SK-N-SH treated with all-trans-retinoic acid at 6 μM for 48 hours (cell line): ENCODE measurements around the gene ITGB3.
A peak's percentile ranks its signal among the peaks of the same experiment; 100 is the strongest.

ENCODE experiments used
- ATAC-seq: fragments of 200-7000 bp; cut with Tn5 transposase; 3 replicates; pipeline ENCODE4 v1.9.1; 2020; ENCODE audit warnings: mild to moderate bottlenecking, moderate library complexity
- ARNTL ChIP-seq: fragments of 450-650 bp; formaldehyde crosslinking; IDR thresholded peaks from 2 replicates; pipeline ENCODE4 v1.5.0; 2020; ENCODE audit warnings: low read depth, mild to moderate bottlenecking, moderate library complexity, borderline replicate concordance
- CSDC2 ChIP-seq: fragments of 250-450 bp; sonication (Bioruptor Pico); IDR thresholded peaks from 2 replicates; pipeline ENCODE4 v1.5.0; 2020; ENCODE audit warnings: mild to moderate bottlenecking, moderate library complexity
- ESRRG ChIP-seq: fragments of 250-450 bp; sonication (Bioruptor Pico); IDR thresholded peaks from 2 replicates; pipeline ENCODE4 v1.6.1; 2021; ENCODE audit warnings: mild to moderate bottlenecking
- GLIS3 ChIP-seq: fragments of 250-450 bp; sonication (Bioruptor Pico); IDR thresholded peaks from 2 replicates; pipeline ENCODE4 v1.5.0; 2020; ENCODE audit warnings: mild to moderate bottlenecking, moderate library complexity
- ISL1 ChIP-seq: fragments of 250-450 bp; sonication (Bioruptor Pico); IDR thresholded peaks from 2 replicates; pipeline ENCODE4 v2.1.2; 2022; ENCODE audit warnings: mild to moderate bottlenecking, moderate library complexity
- OSR1 ChIP-seq: fragments of 250-450 bp; sonication (Bioruptor Pico); IDR thresholded peaks from 2 replicates; pipeline ENCODE4 v1.8.0; 2022; ENCODE audit warnings: moderate library complexity, mild to moderate bottlenecking, inconsistent platforms
- PPARA ChIP-seq: fragments of 250-450 bp; sonication (Bioruptor Pico); IDR thresholded peaks from 2 replicates; pipeline ENCODE4 v1.5.0; 2020; ENCODE audit warnings: mild to moderate bottlenecking, borderline replicate concordance
- RARB ChIP-seq: fragments of 250-450 bp; sonication (Bioruptor Pico); IDR thresholded peaks from 2 replicates; pipeline ENCODE4 v1.8.0; 2021; ENCODE audit warnings: mild to moderate bottlenecking, moderate library complexity
- SNAI2 ChIP-seq: fragments of 250-450 bp; sonication (Bioruptor Pico); IDR thresholded peaks from 2 replicates; pipeline ENCODE4 v1.5.0; 2020; ENCODE audit warnings: mild to moderate bottlenecking, moderate library complexity
- TCF4 ChIP-seq: fragments of 250-450 bp; sonication (Bioruptor Pico); IDR thresholded peaks from 2 replicates; pipeline ENCODE4 v1.8.0; 2021; ENCODE audit warnings: mild to moderate bottlenecking, moderate library complexity, borderline replicate concordance
- TOX ChIP-seq: fragments of 250-450 bp; sonication (Bioruptor Pico); IDR thresholded peaks from 2 replicates; pipeline ENCODE4 v1.8.0; 2021; ENCODE audit warnings: mild to moderate bottlenecking, moderate library complexity, borderline replicate concordance
- ZC3H10 ChIP-seq: fragments of 250-450 bp; sonication (Bioruptor Pico); IDR thresholded peaks from 2 replicates; pipeline ENCODE4 v1.5.1; 2021; ENCODE audit warnings: mild to moderate bottlenecking, moderate library complexity
- ZFP3 ChIP-seq: fragments of 250-450 bp; sonication (Bioruptor Pico); IDR thresholded peaks from 2 replicates; pipeline ENCODE4 v1.5.0; 2020; ENCODE audit warnings: mild to moderate bottlenecking, moderate library complexity
- ZFP30 ChIP-seq: fragments of 450-650 bp; formaldehyde crosslinking; IDR thresholded peaks from 2 replicates; pipeline ENCODE4 v1.5.0; 2022; ENCODE audit warnings: mild to moderate bottlenecking, moderate library complexity
- ZNF70 ChIP-seq: fragments of 450-650 bp; formaldehyde crosslinking; IDR thresholded peaks from 2 replicates; pipeline ENCODE4 v1.5.0; 2020; ENCODE audit warnings: mild to moderate bottlenecking, moderate library complexity
- ZNF8 ChIP-seq: fragments of 450-650 bp; formaldehyde crosslinking; IDR thresholded peaks from 2 replicates; pipeline ENCODE4 v1.5.0; 2020; ENCODE audit warnings: mild to moderate bottlenecking, moderate library complexity
- TF ChIP-seq, protein P1 (sequence below): fragments of 250-450 bp; sonication (Bioruptor Pico); IDR thresholded peaks from 2 replicates; pipeline ENCODE4 v1.5.1; 2021; ENCODE audit warnings: mild to moderate bottlenecking, moderate library complexity
- TF ChIP-seq, protein P2 (sequence below): fragments of 250-450 bp; sonication (Bioruptor Pico); IDR thresholded peaks from 2 replicates; pipeline ENCODE4 v1.8.0; 2020; ENCODE audit warnings: mild to moderate bottlenecking, moderate library complexity, borderline replicate concordance
- TF ChIP-seq, protein P3 (sequence below): fragments of 250-450 bp; sonication (Bioruptor Pico); IDR thresholded peaks from 2 replicates; pipeline ENCODE4 v1.5.1; 2020; ENCODE audit warnings: low read depth, mild to moderate bottlenecking, moderate library complexity
- TF ChIP-seq, protein P4 (sequence below): fragments of 250-450 bp; sonication (Bioruptor Pico); IDR thresholded peaks from 2 replicates; pipeline ENCODE4 v1.5.0; 2020; ENCODE audit warnings: mild to moderate bottlenecking, moderate library complexity

ITGB3 gene

DNA sequence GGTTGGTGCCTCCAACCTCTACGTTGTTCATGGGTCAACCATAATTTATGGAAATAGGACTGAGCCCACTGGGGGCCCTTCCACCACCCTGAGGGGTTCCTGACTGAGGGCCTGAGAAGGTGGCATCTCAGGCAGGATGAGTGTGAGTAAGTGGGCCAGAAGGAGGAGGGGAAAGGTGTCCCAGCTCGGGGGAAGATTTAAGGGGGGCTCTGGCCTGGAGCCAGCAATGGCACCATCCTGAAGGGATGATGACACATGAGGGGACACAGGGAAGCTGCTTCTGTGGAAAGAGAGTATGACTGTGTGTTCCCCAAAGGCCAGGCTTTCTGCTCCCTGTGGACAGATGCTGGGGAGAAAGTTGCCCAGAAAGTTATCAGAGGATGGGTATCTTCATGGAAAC is 25.8 kb upstream of the ITGB3 start:
- no peak for ATAC-seq
- TF ChIP-seq RARB (CRISPR knock-in tag): no peak
- no peak for TF ChIP-seq ESRRG (CRISPR knock-in tag)
- no peak for TF ChIP-seq TCF4 (CRISPR knock-in tag)
- TF ChIP-seq, protein P1, sequence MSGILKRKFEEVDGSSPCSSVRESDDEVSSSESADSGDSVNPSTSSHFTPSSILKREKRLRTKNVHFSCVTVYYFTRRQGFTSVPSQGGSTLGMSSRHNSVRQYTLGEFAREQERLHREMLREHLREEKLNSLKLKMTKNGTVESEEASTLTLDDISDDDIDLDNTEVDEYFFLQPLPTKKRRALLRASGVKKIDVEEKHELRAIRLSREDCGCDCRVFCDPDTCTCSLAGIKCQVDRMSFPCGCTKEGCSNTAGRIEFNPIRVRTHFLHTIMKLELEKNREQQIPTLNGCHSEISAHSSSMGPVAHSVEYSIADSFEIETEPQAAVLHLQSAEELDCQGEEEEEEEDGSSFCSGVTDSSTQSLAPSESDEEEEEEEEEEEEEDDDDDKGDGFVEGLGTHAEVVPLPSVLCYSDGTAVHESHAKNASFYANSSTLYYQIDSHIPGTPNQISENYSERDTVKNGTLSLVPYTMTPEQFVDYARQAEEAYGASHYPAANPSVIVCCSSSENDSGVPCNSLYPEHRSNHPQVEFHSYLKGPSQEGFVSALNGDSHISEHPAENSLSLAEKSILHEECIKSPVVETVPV: no peak
- TF ChIP-seq, all 23 proteins: peak for 0

DNA sequence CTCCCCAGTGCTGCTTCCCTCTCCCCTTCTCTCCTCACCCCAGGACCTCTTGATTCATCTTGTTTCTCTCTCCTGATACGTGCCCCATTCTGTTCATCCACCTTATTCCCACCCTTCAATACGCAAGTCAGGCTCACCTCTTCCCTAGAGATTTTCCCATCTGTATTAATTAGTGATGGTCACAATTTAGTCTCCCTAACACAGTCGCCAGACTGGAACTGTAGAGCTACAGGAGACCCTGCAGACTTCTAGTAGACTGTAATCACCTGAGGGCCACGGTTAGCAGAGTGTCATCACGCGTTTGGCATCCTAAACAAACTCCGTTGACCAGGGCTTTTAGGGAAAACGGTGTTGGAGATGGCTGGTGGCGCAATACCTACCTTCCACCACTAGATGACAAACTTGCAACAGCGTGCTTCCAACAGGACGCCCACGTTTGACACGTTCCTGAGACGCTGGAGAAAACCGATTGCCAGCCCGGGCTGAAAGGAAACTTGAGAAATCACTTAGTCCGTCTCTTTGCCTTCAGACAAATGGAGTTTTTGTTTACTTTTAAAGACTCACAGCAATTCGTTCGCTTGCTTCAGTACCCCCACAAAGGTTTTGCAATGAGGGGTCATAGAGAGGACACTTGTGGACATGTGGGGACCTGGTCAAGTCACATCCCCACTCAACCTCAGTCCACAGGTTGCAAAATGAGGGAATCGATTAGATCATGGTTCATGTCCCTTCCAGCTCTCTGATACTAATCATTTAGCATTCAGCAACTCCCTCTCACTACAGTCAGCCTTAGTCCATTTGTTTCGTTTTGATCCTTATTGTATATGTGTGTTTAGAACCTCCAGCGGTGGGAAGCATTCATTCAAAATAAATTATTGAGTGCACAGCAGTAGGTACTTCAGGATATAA is 23.8 kb upstream of the ITGB3 start:
- peak; percentile 92 for ATAC-seq
- TF ChIP-seq CSDC2 (CRISPR knock-in tag): peak; percentile 58; the same call in 1 of the 2 replicates
- TF ChIP-seq ISL1 (CRISPR knock-in tag): 0 out of 2 replicates have a peak, but pooled peaks have one; percentile 12
- TF ChIP-seq TOX (CRISPR knock-in tag): no peak

DNA sequence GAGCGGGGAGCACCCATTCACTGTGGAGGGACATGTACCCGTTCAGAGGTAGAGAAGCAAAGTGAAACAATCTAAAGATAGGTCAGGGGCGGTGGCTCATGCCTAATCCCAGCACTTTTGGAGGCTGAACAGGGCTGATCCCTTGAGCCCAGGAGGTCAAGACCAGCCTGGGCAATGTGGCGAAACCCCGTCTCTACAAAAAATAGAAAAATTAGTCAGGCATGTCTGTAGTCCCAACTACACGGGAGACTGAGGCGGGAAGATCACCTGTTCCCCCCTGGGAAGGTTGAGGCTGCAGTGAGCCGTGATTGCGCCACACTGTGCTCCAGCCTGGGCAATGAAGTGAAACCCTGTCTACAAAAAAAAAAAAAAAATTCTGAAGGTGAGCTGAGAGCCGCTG is 22.8 kb upstream of the ITGB3 start:
- ATAC-seq: no peak
- TF ChIP-seq SNAI2 (CRISPR knock-in tag): no peak
- no peak for TF ChIP-seq PPARA (CRISPR knock-in tag)
- TF ChIP-seq, protein P2, sequence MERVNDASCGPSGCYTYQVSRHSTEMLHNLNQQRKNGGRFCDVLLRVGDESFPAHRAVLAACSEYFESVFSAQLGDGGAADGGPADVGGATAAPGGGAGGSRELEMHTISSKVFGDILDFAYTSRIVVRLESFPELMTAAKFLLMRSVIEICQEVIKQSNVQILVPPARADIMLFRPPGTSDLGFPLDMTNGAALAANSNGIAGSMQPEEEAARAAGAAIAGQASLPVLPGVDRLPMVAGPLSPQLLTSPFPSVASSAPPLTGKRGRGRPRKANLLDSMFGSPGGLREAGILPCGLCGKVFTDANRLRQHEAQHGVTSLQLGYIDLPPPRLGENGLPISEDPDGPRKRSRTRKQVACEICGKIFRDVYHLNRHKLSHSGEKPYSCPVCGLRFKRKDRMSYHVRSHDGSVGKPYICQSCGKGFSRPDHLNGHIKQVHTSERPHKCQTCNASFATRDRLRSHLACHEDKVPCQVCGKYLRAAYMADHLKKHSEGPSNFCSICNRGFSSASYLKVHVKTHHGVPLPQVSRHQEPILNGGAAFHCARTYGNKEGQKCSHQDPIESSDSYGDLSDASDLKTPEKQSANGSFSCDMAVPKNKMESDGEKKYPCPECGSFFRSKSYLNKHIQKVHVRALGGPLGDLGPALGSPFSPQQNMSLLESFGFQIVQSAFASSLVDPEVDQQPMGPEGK (CRISPR knock-in tag): no peak
- TF ChIP-seq ZFP3 (CRISPR knock-in tag): no peak
- no peak for TF ChIP-seq TCF4 (CRISPR knock-in tag)
- no peak for TF ChIP-seq ARNTL
- TF ChIP-seq ZFP30 (CRISPR knock-in tag): no peak
- no peak for TF ChIP-seq ESRRG (CRISPR knock-in tag)
- no peak for TF ChIP-seq GLIS3
- TF ChIP-seq, all 23 proteins: peak for 0

DNA sequence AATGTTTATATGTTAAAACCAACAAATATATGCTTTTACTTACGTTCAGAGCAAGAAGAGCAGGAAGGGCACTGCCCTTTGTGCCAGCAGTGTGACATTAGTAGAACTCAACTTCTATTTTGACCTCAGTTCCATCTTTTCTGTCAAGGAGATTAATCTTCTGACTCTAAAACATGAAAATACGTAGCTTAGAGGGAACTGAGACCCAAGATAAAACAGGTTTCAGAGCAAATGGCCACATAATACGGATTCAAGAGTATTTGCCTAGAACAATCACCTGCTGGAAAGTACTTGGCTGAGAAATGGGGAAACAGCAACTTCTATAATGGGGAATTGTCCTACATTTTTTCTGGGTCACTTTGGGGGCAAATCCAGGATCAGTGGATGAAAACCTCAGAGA is 22.3 kb upstream of the ITGB3 start:
- ATAC-seq: no peak
- TF ChIP-seq, protein P3, sequence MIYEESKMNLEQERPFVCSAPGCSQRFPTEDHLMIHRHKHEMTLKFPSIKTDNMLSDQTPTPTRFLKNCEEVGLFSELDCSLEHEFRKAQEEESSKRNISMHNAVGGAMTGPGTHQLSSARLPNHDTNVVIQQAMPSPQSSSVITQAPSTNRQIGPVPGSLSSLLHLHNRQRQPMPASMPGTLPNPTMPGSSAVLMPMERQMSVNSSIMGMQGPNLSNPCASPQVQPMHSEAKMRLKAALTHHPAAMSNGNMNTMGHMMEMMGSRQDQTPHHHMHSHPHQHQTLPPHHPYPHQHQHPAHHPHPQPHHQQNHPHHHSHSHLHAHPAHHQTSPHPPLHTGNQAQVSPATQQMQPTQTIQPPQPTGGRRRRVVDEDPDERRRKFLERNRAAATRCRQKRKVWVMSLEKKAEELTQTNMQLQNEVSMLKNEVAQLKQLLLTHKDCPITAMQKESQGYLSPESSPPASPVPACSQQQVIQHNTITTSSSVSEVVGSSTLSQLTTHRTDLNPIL (CRISPR knock-in tag): no peak
- TF ChIP-seq ZNF8 (CRISPR knock-in tag) (no peak), PPARA (CRISPR knock-in tag) (no peak), ZFP30 (CRISPR knock-in tag) (no peak), ZNF70 (no peak), ZC3H10 (no peak), ZFP3 (CRISPR knock-in tag) (no peak), ISL1 (CRISPR knock-in tag) (no peak), SNAI2 (CRISPR knock-in tag) (no peak), GLIS3 (no peak), ARNTL (no peak)
- TF ChIP-seq, protein P4, sequence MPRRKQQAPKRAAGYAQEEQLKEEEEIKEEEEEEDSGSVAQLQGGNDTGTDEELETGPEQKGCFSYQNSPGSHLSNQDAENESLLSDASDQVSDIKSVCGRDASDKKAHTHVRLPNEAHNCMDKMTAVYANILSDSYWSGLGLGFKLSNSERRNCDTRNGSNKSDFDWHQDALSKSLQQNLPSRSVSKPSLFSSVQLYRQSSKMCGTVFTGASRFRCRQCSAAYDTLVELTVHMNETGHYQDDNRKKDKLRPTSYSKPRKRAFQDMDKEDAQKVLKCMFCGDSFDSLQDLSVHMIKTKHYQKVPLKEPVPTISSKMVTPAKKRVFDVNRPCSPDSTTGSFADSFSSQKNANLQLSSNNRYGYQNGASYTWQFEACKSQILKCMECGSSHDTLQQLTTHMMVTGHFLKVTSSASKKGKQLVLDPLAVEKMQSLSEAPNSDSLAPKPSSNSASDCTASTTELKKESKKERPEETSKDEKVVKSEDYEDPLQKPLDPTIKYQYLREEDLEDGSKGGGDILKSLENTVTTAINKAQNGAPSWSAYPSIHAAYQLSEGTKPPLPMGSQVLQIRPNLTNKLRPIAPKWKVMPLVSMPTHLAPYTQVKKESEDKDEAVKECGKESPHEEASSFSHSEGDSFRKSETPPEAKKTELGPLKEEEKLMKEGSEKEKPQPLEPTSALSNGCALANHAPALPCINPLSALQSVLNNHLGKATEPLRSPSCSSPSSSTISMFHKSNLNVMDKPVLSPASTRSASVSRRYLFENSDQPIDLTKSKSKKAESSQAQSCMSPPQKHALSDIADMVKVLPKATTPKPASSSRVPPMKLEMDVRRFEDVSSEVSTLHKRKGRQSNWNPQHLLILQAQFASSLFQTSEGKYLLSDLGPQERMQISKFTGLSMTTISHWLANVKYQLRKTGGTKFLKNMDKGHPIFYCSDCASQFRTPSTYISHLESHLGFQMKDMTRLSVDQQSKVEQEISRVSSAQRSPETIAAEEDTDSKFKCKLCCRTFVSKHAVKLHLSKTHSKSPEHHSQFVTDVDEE: no peak

DNA sequence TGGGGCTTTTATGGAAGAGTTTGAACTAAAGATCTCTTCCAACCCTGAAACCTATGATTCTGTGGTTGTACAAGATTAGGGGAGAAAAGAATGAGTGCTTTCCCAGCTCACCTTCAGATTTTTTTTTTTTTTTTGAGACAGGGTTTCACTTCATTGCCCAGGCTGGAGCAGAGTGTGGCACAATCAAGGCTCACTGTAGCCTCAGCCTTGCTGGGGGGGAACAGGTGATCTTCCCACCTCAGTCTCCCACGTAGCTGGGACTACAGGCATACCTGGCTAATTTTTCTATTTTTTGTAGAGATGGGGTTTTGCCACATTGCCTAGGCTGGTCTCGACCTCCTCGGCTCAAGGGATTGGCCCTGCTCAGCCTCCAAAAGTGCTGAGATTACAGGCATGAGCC is 21.8 kb upstream of the ITGB3 start:
- TF ChIP-seq OSR1 (CRISPR knock-in tag) (no peak), ZFP3 (CRISPR knock-in tag) (no peak)
- TF ChIP-seq, protein P1: no peak
- ATAC-seq: no peak
